ENCODE data around the gene CSF3. TPM values are rescaled to one million over a fixed set of nuclear protein-coding genes. Genes with fewer than 3 reads are reported as not detected.
A peak's percentile ranks its signal among the peaks of the same experiment; 100 is the strongest.

Gene CSF3
- total and polyA plus RNA-seq, 2 of the 4 experiments (the other 2 are of a cell fraction) = not detected

DNA sequence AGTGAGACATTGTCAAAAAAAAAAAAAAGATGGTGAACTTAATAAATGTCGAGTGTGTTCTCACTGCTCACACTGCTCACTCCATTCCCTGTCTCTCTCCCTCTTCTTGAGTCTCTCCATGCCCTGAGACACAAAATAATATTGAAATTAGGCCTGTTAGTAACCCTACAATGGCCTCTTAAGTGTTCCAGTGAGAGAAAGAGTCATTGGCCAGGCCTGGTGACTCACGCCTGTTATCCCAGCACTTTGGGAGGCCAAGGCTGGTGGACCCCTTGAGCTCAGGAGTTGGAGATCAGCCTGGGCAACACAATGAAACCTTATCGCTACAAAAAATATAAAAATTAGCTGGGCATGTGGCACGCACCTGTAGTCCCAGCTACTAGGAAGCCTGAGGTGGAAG, 16.2 kb upstream of the CSF3 start:
- no CpG with 5 or more reads among the region's 4 CpGs for WGBS, 2 experiments (ENCODE audit: extremely low coverage in 2 of 2, insufficient read length in 1 of 2)
- no TSS peak for BruUV-seq (replicated peaks)
- H2BK15ac ChIP-seq (ENCODE audit: low read depth, low read length) = no peak overlapping the region
- H3K27me3 ChIP-seq (ENCODE audit: control insufficient read depth, insufficient read depth, low read length) = no peaks in the 10 kb centered on the region
- no peak overlapping the region for H3K4me2 ChIP-seq (ENCODE audit: low read depth, low read length)
- in situ Hi-C loops (cut with MboI; ENCODE audit: low sequenced_read_pairs) = no loop called here
- intact Hi-C loops (cut with micrococcal nuclease) = no loop called here
- H3K4me1 ChIP-seq (ENCODE audit: control insufficient read depth, insufficient read depth, low read length) = no peaks in the 10 kb centered on the region
- no peak overlapping the region for H4K5ac ChIP-seq (ENCODE audit: low read depth, low read length)
- no peak overlapping the region for H3K27ac ChIP-seq (ENCODE audit: insufficient read depth, low read length)
- no peak overlapping the region for H4K8ac ChIP-seq (ENCODE audit: low read depth in 2 of 2, low read length in 2 of 2)
- H3K18ac ChIP-seq (ENCODE audit: low read depth, low read length) = no peak overlapping the region
- TF ChIP-seq MAFK (IDR thresholded peaks at IDR 0.05; ENCODE audit: low read depth, low read length) = no peak
- no peak for TF ChIP-seq SMC3 (IDR thresholded peaks at IDR 0.05; ENCODE audit: low read depth, low read length)
- TF ChIP-seq, protein P1, sequence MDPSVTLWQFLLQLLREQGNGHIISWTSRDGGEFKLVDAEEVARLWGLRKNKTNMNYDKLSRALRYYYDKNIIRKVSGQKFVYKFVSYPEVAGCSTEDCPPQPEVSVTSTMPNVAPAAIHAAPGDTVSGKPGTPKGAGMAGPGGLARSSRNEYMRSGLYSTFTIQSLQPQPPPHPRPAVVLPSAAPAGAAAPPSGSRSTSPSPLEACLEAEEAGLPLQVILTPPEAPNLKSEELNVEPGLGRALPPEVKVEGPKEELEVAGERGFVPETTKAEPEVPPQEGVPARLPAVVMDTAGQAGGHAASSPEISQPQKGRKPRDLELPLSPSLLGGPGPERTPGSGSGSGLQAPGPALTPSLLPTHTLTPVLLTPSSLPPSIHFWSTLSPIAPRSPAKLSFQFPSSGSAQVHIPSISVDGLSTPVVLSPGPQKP (IDR thresholded peaks at IDR 0.05; ENCODE audit: borderline replicate concordance, low read depth, low read length) = no peak
- no peak for TF ChIP-seq RAD21 (IDR thresholded peaks at IDR 0.05; ENCODE audit: low read length)
- no peak for TF ChIP-seq BHLHE40 (IDR thresholded peaks at IDR 0.05; ENCODE audit: low read depth, low read length)
- no peak for TF ChIP-seq RFX5 (IDR thresholded peaks at IDR 0.05; ENCODE audit: low read depth, low read length)
- TF ChIP-seq RCOR1 (IDR thresholded peaks at IDR 0.05; ENCODE audit: insufficient replicate concordance, low read length) = no peak
- TF ChIP-seq MAZ (IDR thresholded peaks at IDR 0.05; ENCODE audit: borderline replicate concordance, low read depth, low read length) = no peak
- no peak for TF ChIP-seq POLR2A (IDR thresholded peaks at IDR 0.05; ENCODE audit: low read depth, low read length)
- TF ChIP-seq, protein P2, sequence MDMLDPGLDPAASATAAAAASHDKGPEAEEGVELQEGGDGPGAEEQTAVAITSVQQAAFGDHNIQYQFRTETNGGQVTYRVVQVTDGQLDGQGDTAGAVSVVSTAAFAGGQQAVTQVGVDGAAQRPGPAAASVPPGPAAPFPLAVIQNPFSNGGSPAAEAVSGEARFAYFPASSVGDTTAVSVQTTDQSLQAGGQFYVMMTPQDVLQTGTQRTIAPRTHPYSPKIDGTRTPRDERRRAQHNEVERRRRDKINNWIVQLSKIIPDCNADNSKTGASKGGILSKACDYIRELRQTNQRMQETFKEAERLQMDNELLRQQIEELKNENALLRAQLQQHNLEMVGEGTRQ (IDR thresholded peaks at IDR 0.05; ENCODE audit: low read depth, low read length) = no peak
- H4K91ac ChIP-seq (ENCODE audit: insufficient read depth, low read depth, low read length) = no peak overlapping the region
- ATAC-seq (ENCODE audit: low read depth) = peak; percentile 60; the same call in 1 of the 2 replicates
- POLR2A ChIA-PET (ENCODE audit: unreplicated experiment) = no interaction called here
- peaks cover 0 to 1% of the 10 kb centered on the region in 2 experiments; a peak in 1 of 4 replicates for H3K79me1 ChIP-seq (ENCODE audit: low read depth in 1 of 2, low read length in 2 of 2)
- CTCF ChIA-PET = interaction anchor here (0.7 kb wide), 1 partner anchor 357 kb away, joined by 3 read pairs; no protein-coding TSS in a partner anchor
- DNase-seq = peak; percentile 33
- H2BK20ac ChIP-seq (ENCODE audit: low read depth, low read length) = no peak overlapping the region
- H3K23ac ChIP-seq (ENCODE audit: low read depth, low read length) = no peak overlapping the region
- H2AK9ac ChIP-seq (replicated peaks; ENCODE audit: low read depth, low read length, poor library complexity) = no peak overlapping the region
- H2AK5ac ChIP-seq (ENCODE audit: low read depth, low read length) = no peak overlapping the region
- no peak overlapping the region for H2BK5ac ChIP-seq (ENCODE audit: low read depth, low read length, poor library complexity, severe bottlenecking)
- peaks cover 41% of the 10 kb centered on the region for H3K36me3 ChIP-seq (ENCODE audit: control insufficient read depth, insufficient read depth, low read length)
- H3K9ac ChIP-seq (ENCODE audit: low read depth, low read length) = no peak overlapping the region
- H3K9me3 ChIP-seq (ENCODE audit: control insufficient read depth, insufficient read depth, low read length) = no peaks in the 10 kb centered on the region
- no peak overlapping the region for H2AFZ ChIP-seq (replicated peaks; ENCODE audit: low read length, poor library complexity)
- no peaks in the 10 kb centered on the region for H3K9me1 ChIP-seq (ENCODE audit: insufficient read depth, low read length)
- no peak overlapping the region for H3K56ac ChIP-seq (ENCODE audit: extremely low read depth, insufficient read depth, low read length)
- no peak overlapping the region for H3K4me3 ChIP-seq (ENCODE audit: insufficient read depth, low read depth, low read length)
- H3K14ac ChIP-seq (replicated peaks; ENCODE audit: low read depth, low read length) = no peak overlapping the region
- H4K20me1 ChIP-seq (ENCODE audit: insufficient read depth, low read length) = no peaks in the 10 kb centered on the region; the same call in 1 of the 2 replicates
- H3K4ac ChIP-seq (ENCODE audit: low read depth, low read length) = no peak overlapping the region
- no peak overlapping the region for H2BK120ac ChIP-seq (ENCODE audit: low read depth, low read length)
- dilution Hi-C loops (cut with HindIII; ENCODE audit: low sequenced_read_pairs, unreplicated experiment) = no loop called here
